ENCODE measurements around the gene PSTPIP1. TPM values are rescaled to one million over a fixed set of nuclear protein-coding genes. Genes with fewer than 3 reads are reported as not detected.

PSTPIP1 gene
- total RNA-seq, 1 experiment from 2014 or later = not detected

DNA sequence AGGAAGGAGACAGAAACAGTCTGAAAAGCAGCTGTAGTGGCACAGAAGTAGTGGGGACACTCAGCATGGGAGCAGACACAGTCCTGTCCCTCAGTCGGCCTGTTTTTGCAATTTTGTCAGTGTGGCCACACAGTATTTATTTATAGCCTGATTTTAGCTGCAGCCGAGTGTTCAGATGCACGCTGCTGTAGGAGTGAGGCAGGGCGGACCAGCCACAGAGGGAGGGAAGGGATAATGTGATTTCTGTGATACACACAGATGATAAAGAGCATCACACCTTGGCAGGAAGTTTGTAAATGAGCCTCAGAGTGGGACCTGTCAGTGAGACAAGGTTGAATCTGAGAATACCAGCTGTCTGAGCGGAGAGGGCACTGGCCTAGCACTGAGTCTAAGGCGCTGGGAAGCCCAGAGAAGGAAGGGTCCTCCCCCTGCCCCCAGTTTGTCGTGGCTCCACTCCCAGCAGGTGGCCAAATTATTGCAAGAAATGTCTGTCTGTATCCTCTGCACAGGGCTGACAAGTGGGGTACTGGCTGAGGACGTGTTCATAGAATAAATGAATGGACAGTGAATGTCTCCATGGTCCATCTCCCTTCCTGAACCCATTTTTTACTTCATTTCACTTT lies 3.8 kb downstream of the PSTPIP1 start:
- DNase-seq (ENCODE audit: low read depth) = no peak

- no peak for DNase-seq (ENCODE audit: low read depth)
Measured at GRCh38 chr15:76999996-77000395, 5.1 kb downstream of the PSTPIP1 start.

- DNase-seq (ENCODE audit: low read depth) = no peak
Measured at GRCh38 chr15:77001351-77001750, 6.4 kb downstream of the PSTPIP1 start.

DNA sequence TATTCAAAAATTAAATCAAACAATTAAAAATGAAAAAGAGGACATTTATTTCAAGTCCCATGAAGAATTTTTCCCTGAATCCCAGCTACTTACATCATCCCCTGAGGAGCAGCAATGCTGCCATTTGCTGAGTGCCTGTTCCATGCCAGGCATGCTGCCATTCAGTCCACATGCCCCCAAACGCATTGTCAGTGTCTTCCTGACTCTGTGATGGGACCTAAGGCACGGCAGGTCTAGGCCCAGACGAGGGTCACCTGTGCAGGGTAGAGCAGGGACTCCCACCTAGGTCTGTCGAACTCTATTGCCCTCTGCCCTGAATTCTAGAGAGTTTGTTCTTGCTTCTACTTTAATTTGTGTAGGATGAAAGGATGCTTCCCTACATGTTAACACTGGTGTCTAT lies 7.0 kb downstream of the PSTPIP1 start:
- DNase-seq (ENCODE audit: low read depth) = no peak

DNA sequence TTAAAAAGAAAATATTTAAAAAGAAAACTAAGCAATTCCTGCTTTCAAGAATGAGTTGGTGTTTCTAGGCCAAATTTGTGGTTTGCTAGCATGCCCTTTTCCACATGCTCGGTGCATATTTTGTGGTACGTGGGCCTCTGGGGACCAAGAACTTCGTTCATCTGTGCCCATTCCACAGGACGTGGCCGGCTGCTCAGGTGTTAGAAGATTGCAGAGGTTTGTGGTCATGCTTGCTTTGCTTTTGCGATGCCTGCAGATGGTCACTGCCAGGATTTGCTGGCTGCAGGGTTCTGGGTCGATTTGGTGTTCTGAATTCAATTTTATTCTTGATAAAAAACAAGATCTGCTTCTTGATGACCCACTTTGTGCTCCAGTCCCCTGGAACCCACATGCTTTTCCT lies 7.5 kb downstream of the PSTPIP1 start:
- DNase-seq (ENCODE audit: low read depth) = no peak

GRCh38 chr15:77002954-77003912 lies 8.3 kb downstream of the PSTPIP1 start:
- DNase-seq (ENCODE audit: low read depth) = no peak

DNA sequence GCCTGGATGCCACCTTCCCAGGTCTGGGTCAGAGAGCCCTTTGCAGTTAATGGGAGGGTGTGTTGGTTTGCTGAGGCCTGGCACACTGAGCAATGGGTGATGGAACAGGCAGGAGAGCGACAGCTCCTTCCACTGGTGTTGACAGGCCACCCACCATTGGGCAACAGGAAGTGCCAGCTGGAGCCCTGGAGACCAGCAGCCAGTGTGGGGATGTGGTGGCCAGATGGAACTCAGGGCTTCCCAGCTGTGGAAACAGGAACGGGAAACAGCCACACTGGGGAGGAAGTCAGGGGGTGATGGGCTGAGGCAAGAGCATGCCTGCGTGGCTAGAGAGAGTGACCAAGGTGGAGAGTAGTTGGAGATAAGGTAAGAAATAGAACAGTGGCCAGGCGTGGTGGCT lies 9.3 kb downstream of the PSTPIP1 start:
- no peak for DNase-seq (ENCODE audit: low read depth)

DNA sequence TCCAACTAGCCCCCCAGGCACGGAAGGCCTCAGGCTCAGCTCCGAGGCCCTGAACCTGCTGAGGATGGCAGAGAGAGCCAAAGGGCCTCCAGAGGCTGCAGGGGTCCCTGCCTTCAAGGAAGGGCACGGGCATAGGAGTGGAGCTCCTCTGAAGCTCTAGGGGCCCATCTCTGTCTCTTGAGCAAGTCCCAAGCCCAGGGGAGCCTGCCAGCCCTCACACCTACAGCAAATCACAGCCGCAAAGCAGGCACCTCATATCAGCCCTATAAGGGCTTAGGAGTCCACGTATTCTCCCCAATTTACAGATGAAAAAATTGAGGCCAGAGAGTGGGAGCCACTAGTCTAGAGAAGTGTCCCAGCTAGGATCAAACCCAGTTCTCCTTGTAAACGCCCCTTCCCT lies 14.2 kb downstream of the PSTPIP1 start:
- no peak for DNase-seq (ENCODE audit: low read depth)

DNA sequence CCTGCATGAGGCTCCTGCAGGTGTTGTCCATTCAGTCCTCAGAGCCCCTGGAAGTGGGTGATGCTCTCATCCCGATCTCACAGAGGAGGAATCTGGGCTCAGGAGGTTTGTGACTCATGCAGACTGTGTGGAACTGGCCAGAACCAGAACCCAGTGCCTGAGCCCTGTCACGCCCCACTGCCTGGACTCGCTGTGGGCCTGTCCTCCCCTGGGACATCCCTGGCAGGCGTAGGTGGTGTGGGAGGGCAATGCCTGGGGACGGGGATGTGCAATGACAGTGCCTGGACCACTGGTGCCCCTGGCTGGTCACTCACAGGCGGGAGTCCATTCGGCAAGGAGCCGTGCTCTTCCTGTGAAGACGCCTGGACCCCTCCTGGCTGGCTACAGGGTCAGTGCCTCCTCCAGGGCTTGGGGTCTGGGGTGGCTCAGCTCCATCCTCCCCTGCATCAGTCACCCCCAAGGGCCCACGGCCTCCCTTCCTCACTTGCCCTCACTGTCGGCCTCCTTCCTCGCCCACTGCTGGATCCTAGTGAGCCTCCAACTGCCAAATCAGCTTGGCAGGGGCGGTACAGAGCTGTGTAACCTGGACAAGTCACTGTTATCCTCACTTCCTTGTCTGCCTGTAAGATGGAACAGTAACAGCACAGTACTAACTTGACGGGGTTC lies 14.9 kb downstream of the PSTPIP1 start:
- no peak for DNase-seq (ENCODE audit: low read depth)

- DNase-seq (ENCODE audit: low read depth) = no peak
Measured at GRCh38 chr15:77010312-77010686, 15.4 kb downstream of the PSTPIP1 start.

DNA sequence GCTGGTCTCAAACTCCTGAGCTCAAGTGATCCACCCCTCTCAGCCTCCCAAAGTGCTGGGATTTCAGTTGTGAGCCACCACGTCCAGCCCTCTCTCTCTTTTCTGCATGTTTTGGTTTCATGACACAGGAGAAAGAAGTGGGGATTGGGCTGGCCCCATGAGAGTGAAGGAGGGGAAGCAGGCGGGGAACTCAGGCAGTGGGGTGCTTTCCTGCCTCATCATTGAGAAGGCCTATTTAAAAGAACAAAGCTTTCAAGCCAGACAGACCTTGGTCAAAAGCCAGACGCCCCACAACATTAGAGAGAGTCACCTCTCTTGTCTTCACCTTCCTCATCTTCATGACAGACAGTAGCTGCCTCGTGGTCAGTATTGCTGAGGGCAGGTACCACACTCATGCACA lies 15.9 kb downstream of the PSTPIP1 start:
- DNase-seq (ENCODE audit: low read depth) = no peak

DNA sequence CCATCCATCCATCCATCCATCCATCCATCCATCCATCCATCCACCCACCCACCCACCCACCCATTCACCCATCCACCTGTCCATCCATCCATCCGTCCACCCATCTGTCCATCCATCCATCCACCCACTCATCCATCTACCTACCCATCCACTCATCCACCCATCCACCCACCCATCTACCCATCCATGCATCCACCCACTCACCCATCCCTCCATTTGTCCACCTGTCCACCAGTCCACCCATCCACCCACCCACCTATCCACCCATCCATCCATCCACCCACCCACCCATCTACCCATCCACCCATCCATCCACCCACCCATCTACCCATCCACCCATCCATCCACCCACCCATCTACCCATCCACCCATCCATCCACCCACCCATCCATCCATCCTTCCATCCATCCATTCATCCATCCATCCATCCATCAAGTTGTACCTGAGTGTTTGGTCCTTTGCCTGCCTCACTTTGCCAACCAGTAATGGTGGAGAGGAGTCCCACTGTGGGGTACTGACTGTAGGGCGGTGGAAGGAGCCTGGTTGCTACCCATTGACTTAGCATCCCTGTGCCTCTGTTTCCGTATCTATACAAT lies 17.3 kb downstream of the PSTPIP1 start:
- DNase-seq (ENCODE audit: low read depth) = no peak

DNA sequence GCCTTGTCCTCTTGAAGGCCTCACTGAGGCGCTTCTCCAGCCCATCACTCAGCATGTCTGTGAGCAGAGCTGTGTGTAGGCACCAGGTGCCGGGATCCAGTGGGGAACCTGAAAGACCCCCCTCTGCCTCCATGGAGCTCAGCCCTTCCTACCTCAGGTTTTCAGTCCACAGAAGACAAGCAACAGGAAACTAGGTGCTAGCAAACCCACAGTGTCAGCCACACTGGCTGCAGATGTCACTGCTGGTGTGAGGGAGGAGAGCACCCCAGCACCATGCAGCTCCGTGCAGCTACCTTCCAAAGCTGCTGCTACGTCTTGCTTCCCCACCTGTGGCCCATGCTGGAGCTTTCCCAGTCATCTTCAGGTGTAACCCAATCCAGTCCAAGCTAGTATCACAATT lies 17.9 kb downstream of the PSTPIP1 start:
- no peak for DNase-seq (ENCODE audit: low read depth)

GRCh38 chr15:77013776-77014131 lies 18.8 kb downstream of the PSTPIP1 start:
- no peak for DNase-seq (ENCODE audit: low read depth)

DNA sequence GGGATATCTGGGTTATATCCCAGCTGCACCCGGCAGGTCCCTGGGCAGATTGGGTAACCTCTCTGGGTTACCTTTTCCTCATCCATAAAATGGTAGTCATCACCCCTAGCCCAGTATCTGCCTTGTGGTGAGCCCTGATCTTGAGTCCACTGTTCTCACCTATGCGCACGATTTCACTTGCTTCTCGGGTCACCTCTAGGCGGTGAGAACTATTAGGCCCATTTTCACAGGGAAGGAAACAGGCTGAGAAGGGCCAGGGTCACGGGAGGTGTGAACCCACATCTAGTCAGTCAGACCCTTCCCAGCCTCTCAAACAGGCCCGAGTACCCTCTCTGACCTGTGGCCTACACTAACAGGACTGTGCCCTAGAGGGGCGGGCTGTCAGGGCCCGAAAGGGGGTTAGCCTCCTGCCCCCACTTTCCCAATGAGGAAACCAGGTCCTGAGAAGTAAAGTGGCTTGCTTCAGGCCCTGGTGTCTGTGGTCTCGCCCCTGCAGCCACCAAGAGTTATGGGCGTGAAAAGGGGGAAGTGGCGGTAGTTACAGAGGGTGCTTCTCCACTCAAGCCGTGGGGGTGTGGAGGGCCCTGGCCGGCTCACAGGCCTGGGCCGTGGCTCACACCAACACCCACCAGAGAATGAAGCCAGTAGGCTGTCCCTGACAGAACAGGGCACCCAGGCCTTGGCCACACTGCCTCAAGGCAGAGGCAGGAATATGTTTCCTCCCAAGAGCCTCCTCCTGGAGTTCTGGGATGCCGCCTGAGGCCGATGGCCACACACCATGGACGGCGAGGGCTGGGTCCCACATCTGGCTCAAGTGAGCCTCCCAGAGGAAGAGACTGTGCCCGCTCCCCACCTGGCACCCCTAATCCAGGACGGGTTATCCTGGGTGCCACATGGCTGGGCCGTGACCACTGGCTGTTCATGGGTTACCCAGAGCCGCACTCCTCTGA lies 19.5 kb downstream of the PSTPIP1 start:
- no peak for DNase-seq (ENCODE audit: low read depth)

DNA sequence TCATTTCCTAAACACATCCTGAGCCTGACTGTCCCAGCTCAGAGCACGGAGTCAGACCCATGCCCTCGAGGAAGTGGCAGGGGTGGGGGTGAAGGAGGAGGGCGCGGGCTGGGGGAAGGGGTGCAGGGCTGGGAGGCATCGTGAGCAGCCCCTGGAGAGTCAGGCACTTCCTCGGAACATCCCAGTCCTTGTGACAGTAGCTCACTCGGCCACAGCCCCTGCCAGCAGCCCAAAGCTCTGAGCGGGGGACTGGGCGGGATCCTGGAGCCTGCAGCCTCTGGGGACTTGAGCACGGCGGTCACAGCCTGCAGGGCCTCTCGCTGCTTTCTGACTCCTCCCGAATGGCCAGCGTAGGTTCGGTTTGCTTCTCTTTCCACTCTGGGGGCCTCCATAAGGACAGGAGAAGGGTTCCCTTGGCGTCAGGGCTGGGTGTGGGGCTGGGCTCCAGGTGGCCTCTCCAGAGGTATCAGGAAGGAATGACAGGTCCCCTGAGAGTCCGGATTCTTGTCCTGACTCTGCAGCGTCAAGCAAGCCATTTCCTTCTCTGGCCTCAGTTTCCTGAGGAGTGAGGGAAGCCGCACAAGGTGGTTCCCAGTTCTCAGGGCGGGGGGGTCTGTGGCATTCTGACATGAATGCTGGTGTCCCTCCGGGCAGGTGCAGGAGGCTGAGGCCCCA lies 20.9 kb downstream of the PSTPIP1 start:
- no peak for DNase-seq (ENCODE audit: low read depth)

DNA sequence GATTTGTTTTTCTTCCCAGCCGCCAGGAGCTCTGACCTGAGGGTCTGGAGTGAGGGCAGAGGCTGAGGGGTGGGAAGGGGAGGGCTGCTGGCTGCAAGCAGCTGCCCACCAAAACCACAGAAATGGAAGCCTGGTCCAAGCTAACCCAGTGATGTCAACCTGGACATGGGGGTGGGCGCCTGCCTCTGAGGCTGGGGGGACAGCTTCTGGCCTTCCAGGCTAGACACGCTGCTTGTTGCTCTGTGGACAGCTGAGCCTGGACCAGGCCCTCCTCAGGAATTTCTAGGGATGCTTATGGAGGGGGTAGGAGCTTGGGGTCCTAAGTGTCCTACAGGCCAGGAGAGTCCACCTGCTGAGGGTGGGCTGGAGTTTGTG lies 21.4 kb downstream of the PSTPIP1 start:
- no peak for DNase-seq (ENCODE audit: low read depth)

GRCh38 chr15:77017091-77017660 lies 22.2 kb downstream of the PSTPIP1 start:
- DNase-seq (ENCODE audit: low read depth) = no peak

DNA sequence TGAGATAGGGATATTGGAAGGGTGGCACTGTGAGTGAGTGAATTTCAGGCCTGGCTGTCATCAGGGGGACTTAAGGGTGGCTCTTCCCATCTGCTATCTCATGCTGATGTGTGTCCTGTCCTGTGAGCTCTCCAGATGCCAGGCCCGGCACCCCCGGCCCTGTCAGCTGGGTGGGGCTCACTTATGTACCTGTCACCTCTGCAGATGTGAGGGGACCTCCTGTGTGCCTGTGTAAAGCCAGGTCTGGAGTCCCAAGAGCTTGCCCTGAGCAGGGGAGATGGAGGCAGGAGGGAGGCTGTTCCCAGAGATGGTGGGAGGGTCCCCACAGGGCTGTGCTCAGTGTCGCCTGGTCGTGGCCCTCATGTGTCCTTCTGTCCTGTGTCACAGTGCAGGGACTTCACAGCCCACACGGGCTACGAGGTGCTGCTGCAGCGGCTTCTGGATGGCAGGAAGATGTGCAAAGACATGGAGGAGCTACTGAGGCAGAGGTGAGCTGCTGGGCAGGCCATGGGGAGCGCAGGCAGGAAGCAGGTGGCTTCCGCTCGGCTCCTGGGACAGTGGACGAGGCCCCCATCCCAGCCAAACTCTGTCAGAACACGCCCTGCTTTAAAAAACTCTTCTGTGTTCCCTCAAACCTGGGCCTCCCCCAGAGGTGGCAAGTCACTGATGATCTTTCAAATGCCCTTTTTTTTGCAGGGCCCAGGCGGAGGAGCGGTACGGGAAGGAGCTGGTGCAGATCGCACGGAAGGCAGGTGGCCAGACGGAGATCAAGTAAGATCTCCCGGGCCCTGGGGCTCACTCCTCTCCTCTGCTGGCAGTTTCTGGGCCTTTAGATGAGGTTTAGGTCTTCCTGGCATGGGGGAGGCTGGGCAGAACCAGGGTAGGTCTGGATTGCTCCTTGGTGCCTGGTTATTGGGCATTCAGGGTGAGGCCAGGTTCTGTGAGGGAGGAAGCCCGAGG lies 23.1 kb downstream of the PSTPIP1 start:
- no peak for DNase-seq (ENCODE audit: low read depth)

All from LHCN-M2 (cell line).